ENCODE results near the gene CRY2.

The CRY2 gene

GRCh38 chr11:45930951-45931570, 83.8 kb downstream of the CRY2 start:
- no peak for DNase-seq (ENCODE audit: low spot score)

- no peak for DNase-seq (ENCODE audit: low spot score)
Observed at GRCh38 chr11:45931739-45932138, 84.5 kb downstream of the CRY2 start.

- DNase-seq (ENCODE audit: low spot score), result no peak
Observed at GRCh38 chr11:45932217-45932616, 84.9 kb downstream of the CRY2 start.

Data from CD4-positive, alpha-beta T cell treated with Interleukin-6 at 100 ng/mL for 8 hours (primary cell).